GM23248 (cell line): ENCODE results near the gene PDLIM5.

Source experiments
- EZH2 ChIP-seq: fragments of 200-600 bp; sonication (generic); IDR thresholded peaks from 2 replicates; pipeline ENCODE4 v1.6.1; 2018; ENCODE audit warnings: antibody characterized with exemption, mild to moderate bottlenecking; ENCODE audit not compliant: insufficient read depth, poor library complexity, severe bottlenecking
- EZH2phosphoT487 ChIP-seq: fragments of 200-600 bp; sonication (generic); IDR thresholded peaks from 2 replicates; pipeline ENCODE4 v1.6.1; 2018; ENCODE audit warnings: antibody characterized with exemption, moderate library complexity, mild to moderate bottlenecking, low read depth; ENCODE audit not compliant: insufficient read depth

DNA sequence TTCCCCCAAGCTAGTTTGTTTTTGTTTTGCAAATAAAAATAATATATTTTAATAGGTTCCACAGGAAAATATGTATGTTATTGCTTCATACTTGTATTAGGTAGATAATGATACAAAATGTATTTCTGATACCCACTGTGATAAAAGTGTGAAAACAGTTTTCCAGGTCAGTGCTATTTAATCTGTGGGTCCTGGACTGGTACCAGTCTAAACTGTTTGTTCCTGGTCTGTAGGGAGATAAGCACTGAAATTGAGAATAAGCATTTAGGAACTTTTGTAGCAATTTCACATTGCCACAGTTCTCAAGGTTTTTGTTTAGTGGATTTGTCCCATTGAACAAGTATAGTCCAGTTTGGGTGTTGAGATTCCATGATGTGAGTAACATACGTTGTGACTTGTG, 110.5 kb downstream of the PDLIM5 start:
- TF ChIP-seq EZH2 (no peak), EZH2phosphoT487 (no peak)
